Activated CD8-positive, alpha-beta T cell treated with anti-CD3 and anti-CD28 coated beads, Interleukin-2, amount 10 ng/mL, durations not matched to agents 7 days and 5 days (primary cell): ENCODE results near the gene SP2. TPM values are rescaled to one million over a fixed set of nuclear protein-coding genes. Genes with fewer than 3 reads are reported as not detected.
"Not testable (repeated sequence)": the region's sequence is repeated elsewhere in the genome, so short reads cannot be mapped to it uniquely, and the experiment has no call there.

Experiments used
- ATAC-seq: fragments of 150-1000 bp; cut with Tn5 transposase; one replicate; pipeline ENCODE4 v1.10.0; 2021; ENCODE audit warnings: moderate library complexity
- CTCF ChIA-PET: fragments of 350-600 bp; sonication (Branson Sonifier 250); formaldehyde crosslinking; loops from one replicate; lab custom pipeline; 2021; ENCODE audit warnings: antibody characterized with exemption; lab: Charles Lee
- POLR2A ChIA-PET: fragments of 350-600 bp; sonication (Branson Sonifier 250); formaldehyde crosslinking; loops from one replicate; lab custom pipeline; 2021; ENCODE audit warnings: antibody characterized with exemption; lab: Charles Lee
- DNase-seq: peaks from one replicate; pipeline ENCODE4 v3.0.0-alpha.2; 2020
- H3K27ac Mint-ChIP-seq: one replicate; pipeline ENCODE4 v1.8.0; 2021; ENCODE audit warnings: mild to moderate bottlenecking, mixed read lengths
- H3K27me3 Mint-ChIP-seq: one replicate; pipeline ENCODE4 v1.8.0; 2021; ENCODE audit warnings: low read depth, mixed read lengths
- H3K36me3 Mint-ChIP-seq: one replicate; pipeline ENCODE4 v1.8.0; 2021; ENCODE audit warnings: low read depth, mixed read lengths
- H3K4me1 Mint-ChIP-seq: one replicate; pipeline ENCODE4 v1.8.0; 2021; ENCODE audit warnings: low read depth, mixed read lengths
- H3K4me3 Mint-ChIP-seq: one replicate; pipeline ENCODE4 v1.8.0; 2021; ENCODE audit warnings: mild to moderate bottlenecking, mixed read lengths
- H3K9me3 Mint-ChIP-seq: one replicate; pipeline ENCODE4 v1.8.0; 2022; ENCODE audit warnings: mixed read lengths; ENCODE audit not compliant: insufficient read depth
- total RNA-seq, 2 experiments: library from RNA; stranded (reverse); gene quantifications; one replicate each; pipeline ENCODE4 v1.2.3, GENCODE V29; 2021

Gene SP2
- total RNA-seq, 2 experiments from 2014 or later, result 23.7 to 24.5 TPM

GRCh38 chr17:47925678-47925988 is 29.6 kb downstream of the SP2 start:
- H3K4me1 Mint-ChIP-seq, result peaks cover 2% of the 10 kb centered on the region
- peaks cover 50% of the 10 kb centered on the region for H3K36me3 Mint-ChIP-seq
- POLR2A ChIA-PET, result no interaction called here
- H3K27ac Mint-ChIP-seq, result no peak overlapping the region
- DNase-seq, result no peak
- CTCF ChIA-PET, result no interaction called here
- no peaks in the 10 kb centered on the region for H3K9me3 Mint-ChIP-seq
- no peak overlapping the region for H3K4me3 Mint-ChIP-seq
- no peaks in the 10 kb centered on the region for H3K27me3 Mint-ChIP-seq
- no peak for ATAC-seq

GRCh38 chr17:47927821-47928400 is 31.9 kb downstream of the SP2 start:
- ATAC-seq (no peak), DNase-seq (no peak)
- H3K27me3 Mint-ChIP-seq, result no peaks in the 10 kb centered on the region
- H3K4me1 Mint-ChIP-seq, result peaks cover 2% of the 10 kb centered on the region
- peaks cover 41% of the 10 kb centered on the region for H3K36me3 Mint-ChIP-seq
- H3K27ac Mint-ChIP-seq, result no peak overlapping the region
- no peaks in the 10 kb centered on the region for H3K9me3 Mint-ChIP-seq
- no peak overlapping the region for H3K4me3 Mint-ChIP-seq
- CTCF ChIA-PET, result no interaction called here
- POLR2A ChIA-PET, result no interaction called here

GRCh38 chr17:47928415-47928814 is 32.4 kb downstream of the SP2 start:
- Mint-ChIP-seq H3K9me3 (no peaks in the 10 kb centered on the region), H3K4me1 (peaks cover 2% of the 10 kb centered on the region), H3K27ac (no peak overlapping the region), H3K4me3 (no peak overlapping the region), H3K27me3 (no peaks in the 10 kb centered on the region), H3K36me3 (peaks cover 36% of the 10 kb centered on the region)
- DNase-seq (no peak), ATAC-seq (no peak)
- CTCF ChIA-PET, result interaction anchor here (1.3 kb wide), 1 partner anchor 42 kb away, joined by 4 read pairs; the partner anchor contains the start of gene CDK5RAP3
- POLR2A ChIA-PET, result no interaction called here

GRCh38 chr17:47929218-47930000 is 33.4 kb downstream of the SP2 start:
- H3K27ac Mint-ChIP-seq, result no peak overlapping the region
- ATAC-seq (no peak), DNase-seq (no peak)
- ChIA-PET POLR2A (interaction anchor here (1.5 kb wide), 1 partner anchor 12 kb away, joined by 6 read pairs; the partner anchor contains the start of gene PNPO), CTCF (interaction anchor here (0.7 to 2.4 kb wide), 7 partner anchors 17 to 707 kb away, joined by 3 to 9 read pairs (median 3); partner anchors contain the start of gene CDK5RAP3)
- H3K4me3 Mint-ChIP-seq, result no peak overlapping the region
- H3K27me3 Mint-ChIP-seq, result no peaks in the 10 kb centered on the region
- peaks cover 30% of the 10 kb centered on the region for H3K36me3 Mint-ChIP-seq
- no peaks in the 10 kb centered on the region for H3K9me3 Mint-ChIP-seq
- H3K4me1 Mint-ChIP-seq, result peaks cover 2% of the 10 kb centered on the region

GRCh38 chr17:47931848-47932247 is 35.8 kb downstream of the SP2 start:
- ATAC-seq (no peak), DNase-seq (no peak)
- Mint-ChIP-seq H3K36me3 (peaks cover 14% of the 10 kb centered on the region), H3K4me1 (peaks cover under 1% of the 10 kb centered on the region), H3K4me3 (no peak overlapping the region), H3K27me3 (no peaks in the 10 kb centered on the region), H3K27ac (no peak overlapping the region), H3K9me3 (no peaks in the 10 kb centered on the region)
- ChIA-PET POLR2A (no interaction called here), CTCF (interaction anchor here (0.8 to 1.1 kb wide), 5 partner anchors 9 to 18 kb away, joined by 3 to 4 read pairs (median 3); no protein-coding TSS in a partner anchor)

DNA sequence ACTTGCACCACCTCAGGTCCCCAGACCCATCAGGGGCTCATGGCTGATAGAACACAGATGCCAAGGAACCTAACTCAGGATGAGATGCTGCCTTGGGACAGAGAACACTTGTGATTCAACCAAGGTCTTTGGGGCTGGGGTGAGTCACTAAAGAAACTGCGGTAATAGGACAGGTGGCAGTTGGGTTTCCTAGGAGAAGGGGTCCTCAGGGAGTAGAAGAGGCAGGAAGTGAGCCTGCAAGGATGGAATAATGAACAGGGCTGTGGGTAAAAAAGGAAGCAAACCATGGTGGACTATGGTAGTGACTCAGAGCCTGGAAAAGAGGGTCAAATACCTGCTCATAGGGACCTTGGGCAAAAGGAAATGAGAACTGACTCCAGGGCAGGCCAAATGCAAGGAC is 38.8 kb downstream of the SP2 start:
- no peak for DNase-seq
- POLR2A ChIA-PET, result interaction anchor here (2.4 kb wide), 1 partner anchor 39 kb away, joined by 6 read pairs; the partner anchor contains the start of gene SP2

GRCh38 chr17:47935468-47935867 is 39.4 kb downstream of the SP2 start:
- not testable (repeated sequence) for H3K27me3 Mint-ChIP-seq, H3K27ac Mint-ChIP-seq, H3K4me3 Mint-ChIP-seq, H3K36me3 Mint-ChIP-seq, H3K9me3 Mint-ChIP-seq, DNase-seq, H3K4me1 Mint-ChIP-seq, ATAC-seq
- CTCF ChIA-PET, result interaction anchor here (0.7 to 4.4 kb wide), 4 partner anchors 11 to 86 kb away, joined by 3 to 16 read pairs (median 8); partner anchors contain the start of gene CDK5RAP3
- POLR2A ChIA-PET, result interaction anchor here (0.7 to 2.4 kb wide), 2 partner anchors 8 to 40 kb away, joined by 3 to 6 read pairs; partner anchors contain the start of gene SP2

More for the DNA sequence above, 38.8 kb downstream of the SP2 start:
- no peak overlapping the region for H3K27ac Mint-ChIP-seq
- H3K4me3 Mint-ChIP-seq, result no peak overlapping the region
- no peaks in the 10 kb centered on the region for H3K4me1 Mint-ChIP-seq
- H3K9me3 Mint-ChIP-seq, result no peaks in the 10 kb centered on the region
- no peaks in the 10 kb centered on the region for H3K36me3 Mint-ChIP-seq
- CTCF ChIA-PET, result interaction anchor here (0.7 to 4.4 kb wide), 2 partner anchors 36 to 85 kb away, joined by 3 to 16 read pairs; partner anchors contain the start of gene CDK5RAP3
- ATAC-seq, result no peak
- no peaks in the 10 kb centered on the region for H3K27me3 Mint-ChIP-seq

- ChIA-PET POLR2A (interaction anchor here (0.7 to 2.4 kb wide), 2 partner anchors 8 to 40 kb away, joined by 3 to 6 read pairs; partner anchors contain the start of gene SP2), CTCF (interaction anchor here (1.1 to 4.4 kb wide), 3 partner anchors 11 to 34 kb away, joined by 3 to 16 read pairs (median 12); partner anchors contain the start of gene CDK5RAP3)
- Mint-ChIP-seq H3K4me3 (no peak overlapping the region), H3K9me3 (no peaks in the 10 kb centered on the region), H3K4me1 (peaks cover 6% of the 10 kb centered on the region), H3K27ac (no peak overlapping the region), H3K36me3 (no peaks in the 10 kb centered on the region), H3K27me3 (no peaks in the 10 kb centered on the region)
- DNase-seq (no peak), ATAC-seq (no peak)
Observed at GRCh38 chr17:47935961-47936360, 39.9 kb downstream of the SP2 start.

- Mint-ChIP-seq H3K27me3 (no peaks in the 10 kb centered on the region), H3K27ac (no peak overlapping the region), H3K9me3 (no peaks in the 10 kb centered on the region), H3K36me3 (peaks cover 2% of the 10 kb centered on the region), H3K4me3 (no peak overlapping the region), H3K4me1 (peaks cover 20% of the 10 kb centered on the region)
- CTCF ChIA-PET, result interaction anchor here (1.4 to 4.4 kb wide), 3 partner anchors 9 to 32 kb away, joined by 6 to 16 read pairs (median 12); partner anchors contain the start of gene CDK5RAP3
- DNase-seq (no peak), ATAC-seq (no peak)
- POLR2A ChIA-PET, result interaction anchor here (0.6 to 0.9 kb wide), 3 partner anchors 9 to 288 kb away, joined by 3 read pairs; partner anchors contain the start of gene KPNB1
Observed at GRCh38 chr17:47937941-47938340, 41.9 kb downstream of the SP2 start.

DNA sequence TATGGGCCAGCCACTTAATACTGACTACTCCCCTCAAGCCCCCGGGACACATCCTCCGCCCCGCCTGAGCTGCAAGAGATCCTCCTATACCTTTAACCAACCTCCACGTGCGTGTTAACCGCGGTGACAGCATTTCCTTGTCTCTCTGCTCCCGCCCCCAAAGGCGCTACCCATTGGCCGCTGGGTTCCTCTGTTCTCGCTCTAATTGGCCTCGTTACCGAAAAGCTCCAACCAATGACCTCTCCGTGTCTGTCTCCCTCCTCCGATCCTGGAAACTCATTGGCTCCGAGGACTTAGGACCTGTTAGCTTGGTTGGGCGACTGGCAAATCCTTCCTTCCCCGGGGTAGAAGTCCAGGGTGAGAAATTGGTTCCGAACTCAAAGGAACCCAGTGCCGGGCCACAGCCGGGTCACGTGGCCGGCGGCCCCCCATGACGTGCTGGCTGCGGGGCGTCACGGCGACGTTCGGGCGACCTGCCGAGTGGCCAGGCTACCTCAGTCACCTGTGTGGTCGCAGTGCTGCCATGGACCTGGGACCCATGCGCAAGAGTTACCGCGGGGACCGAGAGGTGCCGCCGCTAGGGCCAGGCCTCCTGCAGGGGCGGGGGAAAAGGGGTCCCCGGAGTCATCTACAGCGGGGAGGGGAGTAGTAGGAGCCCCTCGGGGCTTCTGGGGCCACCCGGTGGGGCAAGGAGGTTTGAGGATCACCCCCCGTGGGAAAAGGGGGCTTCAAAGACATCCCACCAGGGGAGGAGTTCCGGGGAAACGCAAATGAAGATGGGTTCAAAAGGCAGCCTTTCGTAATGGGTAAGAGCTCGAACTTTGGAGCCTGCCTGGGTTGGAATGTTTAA is 45.4 kb downstream of the SP2 start, which contains the start of gene PNPO:
PNPO (plus strand) TSS at position 326 of the 850 bp plus-strand sequence; CDS start at position 431, 105 bp downstream.
- Mint-ChIP-seq H3K36me3 (peaks cover 33% of the 10 kb centered on the region), H3K27me3 (no peaks in the 10 kb centered on the region), H3K4me1 (peaks cover 53% of the 10 kb centered on the region), H3K9me3 (no peaks in the 10 kb centered on the region), H3K4me3 (peak within 1 kb of the TSS; percentile 85), H3K27ac (peak within 1 kb of the TSS; percentile 90)
- ATAC-seq (peak; percentile 99), DNase-seq (peak; percentile 99)
- ChIA-PET POLR2A (interaction anchor here (0.5 to 3.5 kb wide), 13 partner anchors 8 to 866 kb away, joined by 3 to 18 read pairs (median 4); partner anchors contain the start of genes CDK5RAP3, LRRC46, MRPL10 and SCRN2), CTCF (interaction anchor here (0.7 to 12.9 kb wide), 13 partner anchors 9 to 291 kb away, joined by 3 to 328 read pairs (median 4); partner anchors contain the start of genes CDK5RAP3, LRRC46, MRPL10 and SCRN2)
